AG08396 (cell line): Measurements from ENCODE around the gene PDX1.
A peak's percentile ranks its signal among the peaks of the same experiment; 100 is the strongest.

Source experiments
- DNase-seq: peaks from one replicate; pipeline ENCODE4 v3.0.0; 2012; ENCODE audit warnings: low spot score, mixed read lengths

The PDX1 gene

GRCh38 chr13:27922883-27923612 is 3.2 kb downstream of the PDX1 start:
- DNase-seq, result no peak

- no peak for DNase-seq
Measured at GRCh38 chr13:27923794-27924528, 4.2 kb downstream of the PDX1 start.

DNA sequence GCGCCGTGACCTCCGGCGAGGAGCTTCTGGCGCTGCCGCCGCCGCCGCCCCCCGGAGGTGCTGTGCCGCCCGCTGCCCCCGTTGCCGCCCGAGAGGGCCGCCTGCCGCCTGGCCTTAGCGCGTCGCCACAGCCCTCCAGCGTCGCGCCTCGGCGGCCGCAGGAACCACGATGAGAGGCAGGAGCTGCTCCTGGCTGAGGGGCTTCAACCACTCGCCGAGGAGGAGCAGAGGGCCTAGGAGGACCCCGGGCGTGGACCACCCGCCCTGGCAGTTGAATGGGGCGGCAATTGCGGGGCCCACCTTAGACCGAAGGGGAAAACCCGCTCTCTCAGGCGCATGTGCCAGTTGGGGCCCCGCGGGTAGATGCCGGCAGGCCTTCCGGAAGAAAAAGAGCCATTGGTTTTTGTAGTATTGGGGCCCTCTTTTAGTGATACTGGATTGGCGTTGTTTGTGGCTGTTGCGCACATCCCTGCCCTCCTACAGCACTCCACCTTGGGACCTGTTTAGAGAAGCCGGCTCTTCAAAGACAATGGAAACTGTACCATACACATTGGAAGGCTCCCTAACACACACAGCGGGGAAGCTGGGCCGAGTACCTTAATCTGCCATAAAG is 4.8 kb downstream of the PDX1 start:
- DNase-seq, result no peak

DNA sequence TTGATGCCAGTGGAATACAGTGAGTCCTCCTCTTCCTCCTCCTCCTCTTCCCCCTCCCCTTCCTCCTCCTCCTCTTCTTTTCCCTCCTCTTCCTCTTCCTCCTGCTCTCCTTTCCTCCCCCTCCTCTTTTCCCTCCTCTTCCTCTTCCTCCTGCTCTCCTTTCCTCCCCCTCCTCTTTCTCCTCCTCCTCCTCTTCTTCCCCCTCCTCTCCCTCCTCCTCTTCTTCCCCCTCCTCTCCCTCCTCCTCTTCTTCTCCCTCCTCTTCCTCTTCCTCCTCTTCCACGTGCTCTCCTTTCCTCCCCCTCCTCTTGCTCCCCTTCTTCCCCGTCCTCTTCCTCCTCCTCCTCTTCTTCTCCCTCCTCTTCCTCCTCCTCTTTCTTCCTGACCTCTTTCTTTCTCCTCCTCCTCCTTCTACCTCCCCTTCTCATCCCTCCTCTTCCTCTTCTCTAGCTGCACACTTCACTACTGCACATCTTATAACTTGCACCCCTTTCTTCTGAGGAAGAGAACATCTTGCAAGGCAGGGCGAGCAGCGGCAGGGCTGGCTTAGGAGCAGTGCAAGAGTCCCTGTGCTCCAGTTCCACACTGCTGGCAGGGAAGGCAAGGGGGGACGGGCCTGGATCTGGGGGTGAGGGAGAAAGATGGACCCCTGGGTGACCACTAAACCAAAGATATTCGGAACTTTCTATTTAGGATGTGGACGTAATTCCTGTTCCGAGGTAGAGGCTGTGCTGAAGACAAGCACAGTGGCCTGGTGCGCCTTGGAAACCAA is 5.6 kb downstream of the PDX1 start:
- DNase-seq, result no peak

DNA sequence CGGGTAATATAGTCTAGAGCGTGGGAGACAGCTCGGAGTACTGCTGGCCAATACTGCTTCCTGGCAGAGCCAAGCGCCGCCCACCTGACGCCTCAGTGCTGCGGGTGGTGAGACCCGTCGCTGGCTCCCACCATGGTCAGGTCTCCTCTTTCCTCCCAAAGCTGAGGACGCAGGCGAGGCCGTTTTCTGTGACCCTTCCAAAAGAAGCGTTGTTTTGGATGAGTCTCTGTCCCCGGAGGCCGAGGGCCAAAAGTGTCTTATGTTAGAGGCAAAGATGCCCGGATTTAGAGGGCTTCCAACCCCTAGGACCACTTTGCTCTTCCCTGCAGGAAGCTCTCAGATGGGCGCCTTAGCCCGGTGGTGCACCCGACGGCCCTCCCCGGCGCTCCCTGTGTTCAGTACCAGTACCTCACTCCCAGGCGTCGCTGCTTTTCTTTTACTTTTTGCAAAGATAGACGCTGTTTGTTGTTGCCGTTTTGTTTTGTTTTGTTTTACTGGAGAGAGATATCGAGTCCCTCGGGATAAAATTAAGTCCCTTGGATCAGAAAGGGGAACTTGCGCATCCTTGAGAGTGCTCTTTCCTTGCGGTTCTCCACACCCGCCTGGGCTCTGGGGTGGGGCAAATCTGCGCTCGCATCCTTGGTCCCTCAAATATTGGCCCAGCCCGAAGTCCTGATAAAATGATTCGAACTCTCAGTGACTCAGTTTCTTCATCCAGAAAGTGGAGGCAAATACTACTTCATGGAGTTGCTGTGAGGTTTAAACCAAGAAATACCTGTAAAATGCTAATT is 7.0 kb downstream of the PDX1 start:
- no peak for DNase-seq

GRCh38 chr13:27927444-27928352 is 7.9 kb downstream of the PDX1 start:
- DNase-seq, result no peak

GRCh38 chr13:27928353-27928804 is 8.6 kb downstream of the PDX1 start:
- DNase-seq, result no peak

GRCh38 chr13:27928805-27929753 is 9.3 kb downstream of the PDX1 start:
- no peak for DNase-seq

- DNase-seq, result no peak
Measured at GRCh38 chr13:27929868-27930267, 10.1 kb downstream of the PDX1 start.

DNA sequence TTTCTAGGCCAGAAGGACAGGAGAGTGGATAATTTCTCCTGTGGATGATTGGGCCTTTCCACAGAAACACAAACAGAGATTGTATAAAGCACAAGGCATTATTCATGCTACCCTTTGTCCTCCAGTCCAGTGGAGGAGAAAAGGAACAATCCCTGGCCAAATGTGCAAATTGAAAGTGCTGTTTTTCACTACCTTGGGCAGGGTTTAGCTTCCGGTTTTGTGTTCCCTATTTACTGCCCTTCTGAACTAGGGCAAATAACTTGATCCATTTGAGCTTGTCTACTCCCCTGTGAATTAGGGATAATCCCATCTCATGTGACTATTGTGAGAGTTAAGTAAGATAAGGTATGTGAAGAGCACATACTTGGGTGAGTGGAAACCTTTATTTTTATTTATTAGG is 13.3 kb downstream of the PDX1 start:
- DNase-seq, result no peak

GRCh38 chr13:27933580-27934328 is 14.0 kb downstream of the PDX1 start:
- DNase-seq, result no peak

GRCh38 chr13:27942972-27943371 is 23.2 kb downstream of the PDX1 start:
- no peak for DNase-seq

GRCh38 chr13:27952876-27953675 is 33.3 kb downstream of the PDX1 start:
- no peak for DNase-seq

DNA sequence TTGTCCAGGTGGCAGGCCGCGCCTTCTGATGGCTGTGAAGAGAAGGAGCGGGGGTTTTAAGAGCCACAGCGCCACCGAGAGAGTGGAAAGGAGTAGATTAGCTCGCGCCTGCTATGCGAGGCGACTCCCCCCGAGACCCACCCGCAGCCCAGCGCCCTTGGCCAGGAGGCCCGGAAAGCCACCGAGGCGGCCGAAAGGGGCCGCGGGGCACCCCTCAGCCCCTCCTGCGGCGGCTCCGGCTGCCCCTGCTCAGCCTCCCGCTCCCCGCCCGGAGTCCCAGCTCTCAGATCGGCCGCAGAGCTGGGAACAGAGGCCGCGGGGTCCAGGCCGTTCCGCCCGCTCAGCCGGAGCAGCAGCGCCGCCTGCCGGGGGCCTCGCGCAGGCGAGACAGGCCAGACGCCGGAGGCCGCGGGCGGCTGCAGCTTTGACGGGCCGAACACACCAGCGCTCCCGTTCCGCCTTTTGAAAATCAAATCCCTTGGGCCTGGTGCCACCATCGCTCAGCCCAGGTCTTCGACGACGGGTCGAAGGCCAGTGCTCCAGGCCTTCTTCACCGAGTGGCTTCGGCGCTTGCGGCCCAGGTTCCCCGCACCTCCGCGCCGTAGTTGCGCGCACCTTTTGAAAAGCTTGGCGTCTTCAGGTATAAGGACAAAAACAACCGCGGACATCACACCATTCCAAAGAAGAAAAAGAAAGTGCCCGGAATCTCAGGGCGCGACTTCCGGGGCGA is 34.0 kb downstream of the PDX1 start:
- DNase-seq, result peak; percentile 93

GRCh38 chr13:27954406-27954851 is 34.6 kb downstream of the PDX1 start:
- DNase-seq, result peak; percentile 23

- no peak for DNase-seq
Measured at GRCh38 chr13:27955014-27955591, 35.3 kb downstream of the PDX1 start.
